Naive B cell (primary cell): ENCODE results near the gene KDM5C. TPM values are rescaled to one million over a fixed set of nuclear protein-coding genes. Genes with fewer than 3 reads are reported as not detected.

Experiments used
- ATAC-seq, 2 donors: fragments of 150-1000 bp; cut with Tn5 transposase; 2 replicates each; pipeline ENCODE4 v1.10.0; 2021; ENCODE audit warnings: low read depth in 2 of 2, mild to moderate bottlenecking in 2 of 2, moderate library complexity in 2 of 2
- DNase-seq: peaks from one replicate; pipeline ENCODE4 v3.0.0; 2022
- H3K27ac Mint-ChIP-seq, 6 donors: one replicate each; pipeline ENCODE4 v1.8.0; 2020 to 2022; ENCODE audit warnings: mild to moderate bottlenecking in 6 of 6, mixed read lengths in 6 of 6, moderate library complexity in 5 of 6, inconsistent platforms in 2 of 6
- H3K27me3 Mint-ChIP-seq, 3 donors: one replicate each; pipeline ENCODE4 v1.8.0; 2021 to 2022; ENCODE audit warnings: mixed read lengths in 3 of 3, mild to moderate bottlenecking in 1 of 3
- H3K36me3 Mint-ChIP-seq, 2 donors: one replicate each; pipeline ENCODE4 v1.8.0; 2020 to 2022; ENCODE audit warnings: mixed read lengths in 2 of 2, inconsistent platforms in 1 of 2, mild to moderate bottlenecking in 1 of 2
- H3K4me1 Mint-ChIP-seq, 3 donors: one replicate each; pipeline ENCODE4 v1.8.0; 2020 to 2022; ENCODE audit warnings: mixed read lengths in 3 of 3, inconsistent platforms in 1 of 3, mild to moderate bottlenecking in 1 of 3, moderate library complexity in 1 of 3
- H3K4me3 Mint-ChIP-seq, 8 donors: one replicate each; pipeline ENCODE4 v1.8.0; 2020 to 2022; ENCODE audit warnings: mild to moderate bottlenecking in 8 of 8, mixed read lengths in 8 of 8, moderate library complexity in 8 of 8, inconsistent platforms in 2 of 8
- H3K9me3 Mint-ChIP-seq, 7 donors: one replicate each; pipeline ENCODE4 v1.8.0; 2020 to 2022; ENCODE audit warnings: mixed read lengths in 7 of 7, mild to moderate bottlenecking in 5 of 7, inconsistent platforms in 2 of 7, moderate library complexity in 1 of 7
- polyA plus RNA-seq, 6 donors: library from polyadenylated mRNA; unstranded; fragments of 300-500 nt; fragmentation: Illumina TruSeq; gene quantifications; one replicate each; pipeline ENCODE4 v1.2.3, GENCODE V29; 2021; ENCODE audit warnings: low read depth in 6 of 6

The KDM5C gene
- polyA plus RNA-seq, 6 donors from 2014 or later: 13.8 to 36.9 (median 28.8) TPM

GRCh38 chrX:53242310-53242709 lies 17.3 kb upstream of the KDM5C start:
- DNase-seq (no peak), ATAC-seq (no peak)
- Mint-ChIP-seq H3K4me3 (no peak overlapping the region), H3K36me3 (no peaks in the 10 kb centered on the region), H3K27me3 (peaks cover 0 to 23% (median 0%) of the 10 kb centered on the region in 3 donors), H3K27ac (no peak overlapping the region), H3K9me3 (no peaks in the 10 kb centered on the region), H3K4me1 (no peaks in the 10 kb centered on the region)

- H3K9me3 Mint-ChIP-seq: no peaks in the 10 kb centered on the region
- ATAC-seq (no peak), DNase-seq (no peak)
- no peak overlapping the region for H3K4me3 Mint-ChIP-seq
- no peaks in the 10 kb centered on the region for H3K4me1 Mint-ChIP-seq
- H3K27ac Mint-ChIP-seq: no peak overlapping the region
- H3K36me3 Mint-ChIP-seq: no peaks in the 10 kb centered on the region
- peaks cover 0 to 16% (median 0%) of the 10 kb centered on the region in 3 donors for H3K27me3 Mint-ChIP-seq
Observed at GRCh38 chrX:53241558-53241957, 16.6 kb upstream of the KDM5C start.

DNA sequence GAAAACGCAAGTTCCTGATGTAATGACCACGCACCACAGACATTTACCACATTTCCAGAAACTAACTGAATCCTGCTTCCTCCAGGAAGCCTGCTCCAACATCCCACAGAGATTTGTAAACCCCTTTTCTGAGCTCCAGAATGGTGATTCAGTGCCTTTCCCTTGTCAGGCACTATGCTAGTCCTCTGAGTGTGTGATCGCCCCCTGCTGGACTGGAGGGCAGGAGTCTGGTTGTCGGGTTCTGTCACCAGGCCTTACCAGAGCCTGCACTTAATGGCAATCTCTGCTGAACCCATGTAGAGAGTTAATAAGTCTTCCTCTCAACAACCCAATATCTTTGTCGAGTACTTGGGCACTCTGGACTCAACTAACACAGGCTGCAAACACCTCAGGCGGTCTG lies 14.5 kb upstream of the KDM5C start:
- no peaks in the 10 kb centered on the region for H3K4me1 Mint-ChIP-seq
- H3K4me3 Mint-ChIP-seq: no peak overlapping the region
- no peak for DNase-seq
- peaks cover 0 to 19% (median 7%) of the 10 kb centered on the region in 3 donors for H3K27me3 Mint-ChIP-seq
- H3K27ac Mint-ChIP-seq: no peak overlapping the region
- ATAC-seq: no peak
- no peaks in the 10 kb centered on the region for H3K9me3 Mint-ChIP-seq
- H3K36me3 Mint-ChIP-seq: no peaks in the 10 kb centered on the region

- Mint-ChIP-seq H3K9me3 (no peaks in the 10 kb centered on the region), H3K27ac (no peak overlapping the region), H3K4me1 (no peaks in the 10 kb centered on the region), H3K36me3 (no peaks in the 10 kb centered on the region), H3K27me3 (peaks cover 0 to 28% (median 7%) of the 10 kb centered on the region in 3 donors), H3K4me3 (no peak overlapping the region)
- no peak for ATAC-seq
- no peak for DNase-seq
Observed at GRCh38 chrX:53237056-53237455, 12.0 kb upstream of the KDM5C start.

DNA sequence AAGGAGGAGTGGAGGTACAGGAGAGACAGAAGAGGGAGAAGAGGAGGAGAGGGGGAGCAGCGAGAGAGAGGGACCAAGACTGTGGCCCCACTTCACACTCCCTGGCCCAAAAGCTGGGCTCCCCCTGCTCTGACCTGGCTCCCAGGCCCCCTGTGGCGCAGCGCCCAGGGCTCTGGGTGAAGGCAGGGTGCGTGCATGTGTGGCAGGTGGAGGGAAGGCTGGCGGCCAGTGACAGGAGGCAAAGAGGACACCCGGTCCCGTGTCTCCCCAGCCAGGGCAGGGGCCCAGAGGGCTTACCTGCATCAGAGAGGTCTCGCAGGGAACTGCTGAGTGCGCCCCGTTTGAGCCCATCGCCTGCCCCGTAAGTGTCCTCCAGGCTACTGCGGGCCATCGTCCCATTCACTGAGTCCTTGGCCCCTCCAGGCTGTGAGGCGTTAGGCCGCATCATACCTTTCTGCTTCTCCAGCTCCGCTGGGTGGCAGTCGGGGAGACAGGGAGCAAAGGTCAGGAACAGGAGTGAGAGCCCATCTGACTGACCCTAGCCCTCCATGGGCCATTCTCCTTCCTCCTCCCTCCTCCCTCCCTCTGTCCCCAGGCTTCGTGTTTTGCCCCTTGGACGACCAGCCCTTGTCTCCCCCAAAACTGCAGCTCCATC lies 11.1 kb upstream of the KDM5C start:
- Mint-ChIP-seq H3K4me3 (no peak overlapping the region), H3K27ac (no peak overlapping the region), H3K36me3 (no peaks in the 10 kb centered on the region), H3K4me1 (no peaks in the 10 kb centered on the region), H3K27me3 (peaks cover 0 to 37% (median 7%) of the 10 kb centered on the region in 3 donors), H3K9me3 (no peaks in the 10 kb centered on the region)
- no peak for DNase-seq
- ATAC-seq: no peak

DNA sequence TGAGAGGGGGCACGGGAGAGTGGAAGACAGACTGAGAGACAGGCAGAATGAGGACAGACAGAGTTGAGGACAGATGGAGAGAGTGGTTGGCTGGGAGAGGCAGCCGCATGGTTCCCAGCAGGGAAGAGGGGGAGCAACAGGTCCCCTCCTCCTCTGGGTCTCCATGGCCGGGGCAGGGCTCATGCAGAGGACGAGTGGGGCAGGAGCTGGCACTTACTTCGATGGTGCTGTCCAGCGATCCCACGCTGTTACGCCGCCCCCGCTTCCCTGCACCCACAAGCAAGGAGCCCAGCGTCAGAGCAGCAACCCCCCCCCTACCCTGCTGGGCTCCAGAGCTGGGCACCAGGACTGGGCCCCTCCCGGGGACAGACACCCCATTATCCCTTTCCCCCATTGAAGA lies 10.6 kb upstream of the KDM5C start:
- H3K27me3 Mint-ChIP-seq: peaks cover 0 to 42% (median 7%) of the 10 kb centered on the region in 3 donors
- no peak for ATAC-seq
- H3K27ac Mint-ChIP-seq: no peak overlapping the region

GRCh38 chrX:53234484-53234883 lies 9.5 kb upstream of the KDM5C start:
- peaks cover 0 to 52% (median 7%) of the 10 kb centered on the region in 3 donors for H3K27me3 Mint-ChIP-seq
- no peak overlapping the region for H3K4me3 Mint-ChIP-seq
- no peak overlapping the region for H3K27ac Mint-ChIP-seq
- H3K36me3 Mint-ChIP-seq: no peaks in the 10 kb centered on the region
- no peaks in the 10 kb centered on the region for H3K4me1 Mint-ChIP-seq
- ATAC-seq (no peak), DNase-seq (no peak)
- H3K9me3 Mint-ChIP-seq: no peaks in the 10 kb centered on the region

More for the DNA sequence above, 10.6 kb upstream of the KDM5C start:
- Mint-ChIP-seq H3K4me1 (no peaks in the 10 kb centered on the region), H3K9me3 (no peaks in the 10 kb centered on the region), H3K4me3 (no peak overlapping the region), H3K36me3 (no peaks in the 10 kb centered on the region)
- DNase-seq: no peak

GRCh38 chrX:53233536-53233935 lies 8.5 kb upstream of the KDM5C start:
- DNase-seq (no peak), ATAC-seq (no peak)
- H3K9me3 Mint-ChIP-seq: no peaks in the 10 kb centered on the region
- no peaks in the 10 kb centered on the region for H3K36me3 Mint-ChIP-seq
- H3K27ac Mint-ChIP-seq: no peak overlapping the region
- H3K27me3 Mint-ChIP-seq: peaks cover 0 to 53% (median 7%) of the 10 kb centered on the region in 3 donors
- H3K4me3 Mint-ChIP-seq: no peak overlapping the region
- H3K4me1 Mint-ChIP-seq: no peaks in the 10 kb centered on the region

- H3K9me3 Mint-ChIP-seq: no peaks in the 10 kb centered on the region
- no peak overlapping the region for H3K27ac Mint-ChIP-seq
- no peaks in the 10 kb centered on the region for H3K36me3 Mint-ChIP-seq
- peaks cover 4 to 9% (median 8%) of the 10 kb centered on the region in 3 donors for H3K4me1 Mint-ChIP-seq
- H3K4me3 Mint-ChIP-seq: no peak overlapping the region
- ATAC-seq (no peak), DNase-seq (no peak)
- H3K27me3 Mint-ChIP-seq: peaks cover 0 to 49% (median under 1%) of the 10 kb centered on the region in 3 donors
Observed at GRCh38 chrX:53230116-53230515, 5.1 kb upstream of the KDM5C start.

DNA sequence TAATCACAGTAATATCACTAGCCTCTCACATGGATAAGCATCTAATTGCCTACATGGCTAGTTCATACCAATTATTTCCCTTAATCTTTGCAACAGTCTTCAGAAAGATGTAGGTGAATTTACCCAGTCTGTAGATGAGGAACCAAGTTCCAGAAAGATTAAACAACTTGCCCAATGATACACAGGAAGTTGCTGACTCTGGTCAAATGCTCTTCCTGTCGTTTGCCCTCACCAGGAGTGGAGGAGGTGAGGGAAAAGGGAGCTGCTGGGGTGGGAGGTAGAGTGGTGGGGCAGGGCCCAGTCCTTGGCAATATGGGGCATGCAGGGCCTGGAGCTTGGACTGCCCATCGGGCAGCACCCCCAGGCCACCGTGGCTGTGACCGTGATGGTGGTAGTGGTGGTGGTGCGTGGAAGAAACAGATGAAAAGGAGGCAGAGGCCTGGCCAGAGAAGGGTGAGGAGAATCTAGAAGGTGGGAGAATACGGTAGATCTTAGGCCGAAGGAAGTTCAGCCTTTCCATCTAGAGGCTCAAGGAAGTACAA lies 2.3 kb upstream of the KDM5C start:
- ATAC-seq: no peak
- H3K4me3 Mint-ChIP-seq: peak overlapping the region in 2 of 8 donors; percentile 1 to 45
- H3K4me1 Mint-ChIP-seq: peaks cover 18 to 29% (median 28%) of the 10 kb centered on the region in 3 donors

DNA sequence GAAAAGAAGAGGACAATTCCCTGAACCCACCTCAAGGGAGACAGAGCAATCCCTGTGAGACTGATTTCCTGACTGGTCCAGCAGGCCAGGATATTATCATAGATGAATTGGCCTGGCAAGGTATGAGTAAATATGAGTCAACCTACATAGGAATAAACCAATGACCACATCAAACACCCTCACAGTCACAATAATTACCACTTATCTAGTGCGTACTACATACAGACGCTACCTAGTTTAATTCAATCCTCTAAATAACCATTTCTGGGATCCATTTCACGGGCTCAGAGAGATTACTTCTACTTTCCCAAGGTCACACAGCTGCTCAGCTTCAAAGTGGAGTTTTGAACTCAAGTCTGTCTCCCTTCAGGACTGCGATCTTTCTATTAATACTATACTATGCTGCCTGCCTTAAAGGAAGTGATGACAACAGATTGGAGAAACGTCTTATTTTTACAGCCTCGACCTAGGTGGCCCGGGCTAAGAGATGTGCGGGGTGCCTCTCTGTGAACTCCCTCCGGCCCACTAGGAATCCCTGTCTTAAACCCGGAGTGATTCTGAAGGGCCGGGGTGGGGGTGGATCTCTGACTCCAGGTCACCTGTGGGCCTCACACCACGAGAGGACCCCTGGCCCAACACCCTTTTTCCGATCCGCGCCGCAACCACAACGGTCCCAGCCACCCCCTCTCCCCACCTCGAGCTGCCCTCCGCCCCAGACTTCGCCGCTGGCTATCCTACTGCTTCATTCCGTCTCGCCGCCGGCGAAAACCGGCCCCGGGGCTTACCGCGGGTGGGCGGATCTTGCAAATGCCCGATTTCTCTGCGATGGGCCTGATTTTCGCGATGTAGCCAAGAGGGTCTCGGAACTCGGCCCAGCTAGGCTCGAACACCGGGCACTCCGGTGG lies 800 bp downstream of the KDM5C start:
- DNase-seq (no peak), ATAC-seq (peak in 1 of 2 donors; percentile 0)
- Mint-ChIP-seq H3K27me3 (peaks cover 0 to 7% (median 0%) of the 10 kb centered on the region in 3 donors), H3K36me3 (peaks cover 0 to 6% of the 10 kb centered on the region in 2 donors), H3K4me1 (peaks cover 19 to 52% (median 45%) of the 10 kb centered on the region in 3 donors), H3K4me3 (peak overlapping the region; percentile 92 to 100 (median 98)), H3K27ac (peak overlapping the region; percentile 98 to 100 (median 99)), H3K9me3 (no peaks in the 10 kb centered on the region)

More for the DNA sequence above, 2.3 kb upstream of the KDM5C start:
- Mint-ChIP-seq H3K27me3 (peaks cover 0 to 34% (median 0%) of the 10 kb centered on the region in 3 donors), H3K36me3 (peaks cover 0 to 6% of the 10 kb centered on the region in 2 donors), H3K9me3 (no peaks in the 10 kb centered on the region), H3K27ac (peak overlapping the region in 1 of 6 donors; percentile 99)
- no peak for DNase-seq

GRCh38 chrX:53223068-53223693 lies 1.8 kb downstream of the KDM5C start:
- Mint-ChIP-seq H3K4me3 (peak overlapping the region; percentile 92 to 100 (median 98)), H3K4me1 (peaks cover 19 to 52% (median 45%) of the 10 kb centered on the region in 3 donors)
- DNase-seq: no peak

GRCh38 chrX:53211391-53211978 lies 13.5 kb downstream of the KDM5C start:
- ATAC-seq: no peak
- Mint-ChIP-seq H3K27ac (peak overlapping the region in 1 of 6 donors; percentile 29), H3K9me3 (no peaks in the 10 kb centered on the region), H3K4me1 (peaks cover 0 to 1% (median under 1%) of the 10 kb centered on the region in 3 donors), H3K36me3 (peaks cover 32 to 49% of the 10 kb centered on the region in 2 donors), H3K27me3 (no peaks in the 10 kb centered on the region), H3K4me3 (peak overlapping the region in 1 of 8 donors; percentile 52)
- DNase-seq: no peak

More at GRCh38 chrX:53223068-53223693, 1.8 kb downstream of the KDM5C start:
- no peaks in the 10 kb centered on the region for H3K9me3 Mint-ChIP-seq
- H3K27me3 Mint-ChIP-seq: peaks cover 0 to 3% (median 0%) of the 10 kb centered on the region in 3 donors
- H3K27ac Mint-ChIP-seq: peak overlapping the region in 5 of 6 donors; percentile 51 to 99 (median 97)
- ATAC-seq: no peak
- H3K36me3 Mint-ChIP-seq: peaks cover 0 to 6% of the 10 kb centered on the region in 2 donors
